Erythroblast (primary cell): ENCODE results near the gene RCAN2.

Experiments
- GATA1 ChIP-seq: IDR thresholded peaks from 2 replicates; pipeline ENCODE4 v1.6.1; 2011; ENCODE audit warnings: low read depth, mild to moderate bottlenecking, control low read depth, low read length, moderate library complexity
- POLR2A ChIP-seq: IDR thresholded peaks from 2 replicates; pipeline ENCODE4 v1.6.1; 2011; ENCODE audit warnings: mild to moderate bottlenecking, low read length

DNA sequence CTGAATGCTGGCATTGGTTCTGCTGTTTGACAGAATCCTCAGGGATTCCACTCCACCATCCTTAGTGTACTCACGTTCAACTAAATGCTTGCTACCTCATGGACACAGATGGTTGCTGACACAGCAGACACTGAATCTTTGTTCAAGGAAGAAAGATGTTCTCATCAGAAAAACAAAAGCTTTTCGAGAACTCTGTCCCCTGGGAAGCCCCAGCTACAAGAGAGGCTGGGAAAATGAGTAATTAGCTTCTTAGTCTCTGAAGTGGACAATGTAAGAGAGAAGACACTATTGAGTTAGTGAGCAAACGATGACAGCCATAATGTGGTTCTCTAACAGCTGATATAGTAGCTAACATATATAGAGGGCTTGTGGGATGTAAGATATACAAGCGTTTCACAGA is 289.5 kb downstream of the RCAN2 start:
- no peak for TF ChIP-seq POLR2A
- no peak for TF ChIP-seq GATA1
